Measurements from ENCODE around the gene CRLF2. TPM values are rescaled to one million over a fixed set of nuclear protein-coding genes. Genes with fewer than 3 reads are reported as not detected.
"Not testable (repeated sequence)": the region's sequence is repeated elsewhere in the genome, so short reads cannot be mapped to it uniquely, and the experiment has no call there.

CRLF2 gene
- polyA plus RNA-seq, 2 of the 4 experiments (the other 2 are of a cell fraction), result 0.08 to 0.37 TPM

GRCh38 chrX:1244164-1245076 lies 32.0 kb upstream of the CRLF2 start:
- Histone ChIP-seq H3K4me3 (no peak overlapping the region), H3K9me3 (no peaks in the 10 kb centered on the region), H3K27ac (peak overlapping the region in 1 of 2 experiments; percentile 76; a peak in 3 of 6 replicates), H3K4me1 (peaks cover 20% of the 10 kb centered on the region), H3K4me2 (peak overlapping the region; percentile 58)
- no peak for FAIRE-seq
- ChIA-PET POLR2A (no interaction called here), CTCF (no interaction called here)
- 28% methylated on average over 13 of the region's 13 CpGs for WGBS (ENCODE audit: missing lambda C conversion rate)
- ATAC-seq, result peak; percentile 51 to 52; a peak in 4 of 6 replicates
- peak; percentile 31 to 56 for DNase-seq (ENCODE audit: low read depth in 1 of 2, low spot score in 1 of 2)
- TF ChIP-seq CTCF (IDR thresholded peaks at IDR 0.05) (peak; percentile 54), MAZ (IDR thresholded peaks at IDR 0.05; ENCODE audit: borderline replicate concordance, low read depth, low read length) (no peak), SMC3 (IDR thresholded peaks at IDR 0.05) (peak; percentile 47), RAD21 (conservative IDR thresholded peaks at IDR 0.05 in 1 of 2, IDR thresholded peaks at IDR 0.05 in 1 of 2) (peak; percentile 71 to 75)

- FAIRE-seq, result no peak
- TF ChIP-seq FOSL2 (IDR thresholded peaks at IDR 0.05) (no peak), FOSL2 (CRISPR knock-in tag; IDR thresholded peaks at IDR 0.05) (0 out of 2 replicates have a peak, but pooled peaks have one; percentile 17), MAZ (IDR thresholded peaks at IDR 0.05; ENCODE audit: borderline replicate concordance, low read depth, low read length) (no peak), HMGXB4 (CRISPR knock-in tag; IDR thresholded peaks at IDR 0.05; ENCODE audit: borderline replicate concordance) (no peak), USF2 (IDR thresholded peaks at IDR 0.05) (no peak)
- ATAC-seq, result peak; percentile 27 to 52; a peak in 2 of 6 replicates
- 26% methylated on average over 7 of the region's 8 CpGs for WGBS (ENCODE audit: missing lambda C conversion rate)
- ChIA-PET POLR2A (no interaction called here), CTCF (no interaction called here)
- peaks cover 7% of the 10 kb centered on the region; the same call in 2 of the 3 replicates for H3K4me1 ChIP-seq
- H3K27ac ChIP-seq, result peak overlapping the region; percentile 52 to 77; a peak in 5 of 6 replicates
- DNase-seq (ENCODE audit: low read depth in 1 of 2, low spot score in 1 of 2), result peak in 1 of 2 experiments; percentile 59
- peak overlapping the region; percentile 36; the same call in 2 of the 3 replicates for H3K4me2 ChIP-seq
- H3K9me3 ChIP-seq, result no peaks in the 10 kb centered on the region
- H3K4me3 ChIP-seq, result no peak overlapping the region
Observed at GRCh38 chrX:1242891-1243402, 30.5 kb upstream of the CRLF2 start.

GRCh38 chrX:1240551-1240950 lies 28.1 kb upstream of the CRLF2 start:
- FAIRE-seq; ATAC-seq; H3K4me1 ChIP-seq; H3K9me3 ChIP-seq; H3K4me2 ChIP-seq; H3K27ac ChIP-seq; CTCF ChIA-PET; H3K4me3 ChIP-seq; DNase-seq (ENCODE audit: low read depth in 1 of 2, low spot score in 1 of 2); POLR2A ChIA-PET: not testable (repeated sequence)
- WGBS (ENCODE audit: missing lambda C conversion rate), result 84% methylated on average over 9 of the region's 10 CpGs

- TF ChIP-seq HOXB5 (CRISPR knock-in tag; IDR thresholded peaks at IDR 0.05) (no peak), TFCP2L1 (CRISPR knock-in tag; IDR thresholded peaks at IDR 0.05) (no peak), CBX2 (IDR thresholded peaks at IDR 0.05; ENCODE audit: borderline replicate concordance, low read depth) (no peak), REST (IDR thresholded peaks at IDR 0.05) (no peak), USF2 (IDR thresholded peaks at IDR 0.05) (no peak), JUN (IDR thresholded peaks at IDR 0.05) (no peak)
- Histone ChIP-seq H3K27ac (no peak overlapping the region), H3K9me3 (no peaks in the 10 kb centered on the region), H3K4me2 (no peak overlapping the region), H3K4me3 (no peak overlapping the region), H3K4me1 (peaks cover 7% of the 10 kb centered on the region; the same call in 2 of the 3 replicates)
- no peak for DNase-seq (ENCODE audit: low read depth in 1 of 2, low spot score in 1 of 2)
- ChIA-PET CTCF (no interaction called here), POLR2A (no interaction called here)
- 91% methylated on average over 23 of the region's 23 CpGs for WGBS (ENCODE audit: missing lambda C conversion rate)
- no peak for ATAC-seq
- FAIRE-seq, result no peak
Observed at GRCh38 chrX:1239681-1240142, 27.3 kb upstream of the CRLF2 start.
